ENCODE results near the gene ARMH1.

ARMH1 gene

GRCh38 chr1:44645476-44646244, 28.9 kb upstream of the ARMH1 start:
- DNase-seq (ENCODE audit: low read depth) = no peak
- H3K4me3 ChIP-seq (ENCODE audit: low read length) = no peak overlapping the region
- no peak for TF ChIP-seq CTCF (conservative IDR thresholded peaks at IDR 0.05; ENCODE audit: low read depth, low read length)

GRCh38 chr1:44646261-44647110, 28.0 kb upstream of the ARMH1 start:
- DNase-seq (ENCODE audit: low read depth) = no peak
- H3K4me3 ChIP-seq (ENCODE audit: low read length) = no peak overlapping the region
- TF ChIP-seq CTCF (conservative IDR thresholded peaks at IDR 0.05; ENCODE audit: low read depth, low read length) = no peak

- no peak for TF ChIP-seq CTCF (conservative IDR thresholded peaks at IDR 0.05; ENCODE audit: low read depth, low read length)
- DNase-seq (ENCODE audit: low read depth) = no peak
- no peak overlapping the region for H3K4me3 ChIP-seq (ENCODE audit: low read length)
Observed at GRCh38 chr1:44647896-44648295, 26.6 kb upstream of the ARMH1 start.

GRCh38 chr1:44648529-44649250, 25.8 kb upstream of the ARMH1 start:
- TF ChIP-seq CTCF (conservative IDR thresholded peaks at IDR 0.05; ENCODE audit: low read depth, low read length) = no peak
- no peak for DNase-seq (ENCODE audit: low read depth)
- no peak overlapping the region for H3K4me3 ChIP-seq (ENCODE audit: low read length)

- H3K4me3 ChIP-seq (ENCODE audit: low read length) = no peak overlapping the region
- no peak for TF ChIP-seq CTCF (conservative IDR thresholded peaks at IDR 0.05; ENCODE audit: low read depth, low read length)
- no peak for DNase-seq (ENCODE audit: low read depth)
Observed at GRCh38 chr1:44649788-44650158, 24.7 kb upstream of the ARMH1 start.

- H3K4me3 ChIP-seq (ENCODE audit: low read length) = no peak overlapping the region
- DNase-seq (ENCODE audit: low read depth) = no peak
- no peak for TF ChIP-seq CTCF (conservative IDR thresholded peaks at IDR 0.05; ENCODE audit: low read depth, low read length)
Observed at GRCh38 chr1:44650159-44650831, 24.2 kb upstream of the ARMH1 start.

Measured in retinal pigment epithelial cell (primary cell).